H1 (cell line): ENCODE results near the gene PDE8A. TPM values are rescaled to one million over a fixed set of nuclear protein-coding genes. Genes with fewer than 3 reads are reported as not detected.

Experiments
- CTCF ChIA-PET: fragments of 300-600 bp; sonication (Branson Sonifier 250); formaldehyde crosslinking; loops from one replicate; lab custom pipeline; 2021; ENCODE audit not compliant: partially characterized antibody; lab: Charles Lee
- POLR2A ChIA-PET: fragments of 300-600 bp; sonication (Branson Sonifier 250); formaldehyde crosslinking; loops from one replicate; lab custom pipeline; 2021; ENCODE audit warnings: inconsistent platforms; ENCODE audit not compliant: partially characterized antibody; lab: Charles Lee
- DNase-seq, 2 experiments: peaks; one replicate each; pipeline versions ENCODE4 v3.0.0 to v3.0.0-alpha.2; 2010 to 2022; ENCODE audit warnings: low spot score in 2 of 2, low read depth in 1 of 2, mixed read lengths in 1 of 2
- FAIRE-seq: peaks from 2 replicates; lab custom pipeline; 2011; peaks lifted over from hg19 to GRCh38; lab: Jason Lieb, UNC
- H2AFZ ChIP-seq: 2 replicates; pipeline ENCODE4 v1.8.1; 2012; ENCODE audit warnings: low read length, inconsistent platforms
- H2AK5ac ChIP-seq: 2 replicates; pipeline ENCODE4 v1.6.1; 2013; ENCODE audit warnings: low read depth, low read length
- H2BK120ac ChIP-seq: replicated peaks from 2 replicates; pipeline ENCODE3; 2013; ENCODE audit warnings: low read depth, low read length, inconsistent platforms
- H2BK12ac ChIP-seq: 2 replicates; pipeline ENCODE4 v1.6.1; 2013; ENCODE audit warnings: low read depth, low read length
- H2BK15ac ChIP-seq: 2 replicates; pipeline ENCODE4 v1.6.1; 2013; ENCODE audit warnings: low read length
- H2BK20ac ChIP-seq: 2 replicates; pipeline ENCODE4 v1.6.1; 2013; ENCODE audit warnings: low read length
- H2BK5ac ChIP-seq: 2 replicates; pipeline ENCODE4 v1.6.1; 2013; ENCODE audit warnings: low read depth, low read length
- H3K14ac ChIP-seq: 2 replicates; pipeline ENCODE4 v1.6.1; 2013; ENCODE audit warnings: inconsistent platforms; ENCODE audit not compliant: insufficient read length
- H3K18ac ChIP-seq: 2 replicates; pipeline ENCODE4 v1.6.1; 2013; ENCODE audit warnings: low read length; ENCODE audit errors: extremely low read depth
- H3K23ac ChIP-seq: 2 replicates; pipeline ENCODE4 v1.6.1; 2013; ENCODE audit warnings: inconsistent platforms; ENCODE audit not compliant: insufficient read length
- H3K23me2 ChIP-seq: 2 replicates; pipeline ENCODE4 v1.6.1; 2013; ENCODE audit warnings: low read depth, low read length
- H3K27ac ChIP-seq: 2 replicates; pipeline ENCODE4 v1.6.1; 2011; ENCODE audit warnings: low read depth, low read length, inconsistent platforms
- H3K27me3 ChIP-seq, 4 experiments: replicated peaks in 1 of 4; 1 replicate in 1 of 4; 2 replicates in 3 of 4; pipeline versions ENCODE4 v1.6.1 to v1.8.1; 2011 to 2013; ENCODE audit warnings: low read length in 3 of 4, mild to moderate bottlenecking in 3 of 4, inconsistent platforms in 2 of 4, mixed read lengths in 2 of 4, moderate library complexity in 1 of 4; ENCODE audit not compliant: control insufficient read depth in 3 of 4, insufficient read depth in 3 of 4; ENCODE audit errors: extremely low read depth in 1 of 4
- H3K36me3 ChIP-seq, 4 experiments: 2 replicates each; pipeline versions ENCODE4 v1.6.1 to v1.8.1; 2011 to 2013; ENCODE audit warnings: mild to moderate bottlenecking in 4 of 4, low read length in 3 of 4, moderate library complexity in 2 of 4, control low read depth in 1 of 4, inconsistent platforms in 1 of 4; ENCODE audit not compliant: insufficient read depth in 4 of 4, control insufficient read depth in 2 of 4
- H3K4ac ChIP-seq: replicated peaks from 2 replicates; pipeline ENCODE3; 2013; ENCODE audit warnings: low read length, low read depth, mixed read lengths, inconsistent platforms; ENCODE audit not compliant: insufficient read length
- H3K4me1 ChIP-seq, 4 experiments: replicated peaks in 1 of 4; 1 replicate in 1 of 4; 2 replicates in 3 of 4; pipeline versions ENCODE4 v1.6.1 to v1.8.1; 2011 to 2013; ENCODE audit warnings: low read length in 3 of 4, inconsistent platforms in 2 of 4, mixed read lengths in 1 of 4; ENCODE audit not compliant: insufficient read depth in 4 of 4, control insufficient read depth in 3 of 4
- H3K4me2 ChIP-seq, 2 experiments: 2 replicates each; pipeline versions ENCODE4 v1.6.1 to v1.8.1; 2011 to 2013; ENCODE audit warnings: low read depth in 2 of 2, low read length in 2 of 2, control low read depth in 1 of 2, inconsistent platforms in 1 of 2, mild to moderate bottlenecking in 1 of 2; ENCODE audit not compliant: insufficient read depth in 1 of 2
- H3K4me3 ChIP-seq, 4 experiments: fragments of 200-600, 300-600 bp in 1 of 4; sonication (generic), shearing (Covaris generic), sonication (Bioruptor Twin) in 1 of 4; 2 replicates each; pipeline versions ENCODE4 v1.5.1 to v1.8.1; 2011 to 2016; ENCODE audit warnings: low read length in 4 of 4, low read depth in 3 of 4, control low read depth in 2 of 4, inconsistent platforms in 2 of 4, mild to moderate bottlenecking in 2 of 4, mixed read lengths in 1 of 4, moderate library complexity in 1 of 4; ENCODE audit not compliant: insufficient read depth in 2 of 4; ENCODE audit errors: extremely low read depth in 1 of 4
- H3K56ac ChIP-seq: replicated peaks from 2 replicates; pipeline ENCODE3; 2013; ENCODE audit warnings: low read depth, mild to moderate bottlenecking, mixed read lengths, low read length, inconsistent platforms; ENCODE audit not compliant: insufficient read length
- H3K79me1 ChIP-seq: 2 replicates; pipeline ENCODE4 v1.6.1; 2013; ENCODE audit warnings: low read depth, low read length, control low read depth
- H3K79me2 ChIP-seq, 2 experiments: 2 replicates each; pipeline versions ENCODE4 v1.6.1 to v1.8.1; 2012 to 2013; ENCODE audit warnings: low read length in 2 of 2, mild to moderate bottlenecking in 2 of 2, inconsistent platforms in 1 of 2; ENCODE audit not compliant: insufficient read depth in 2 of 2, control insufficient read depth in 1 of 2
- H3K9ac ChIP-seq, 4 experiments: replicated peaks in 1 of 4; 1 replicate in 1 of 4; 2 replicates in 3 of 4; pipeline versions ENCODE4 v1.6.1 to v1.8.1; 2011 to 2013; ENCODE audit warnings: low read depth in 3 of 4, low read length in 3 of 4, control low read depth in 2 of 4, mild to moderate bottlenecking in 2 of 4, moderate library complexity in 2 of 4, inconsistent platforms in 1 of 4; ENCODE audit errors: extremely low read depth in 1 of 4
- H3K9me3 ChIP-seq, 2 experiments: 2 replicates each; pipeline versions ENCODE4 v1.6.1 to v1.8.1; 2012 to 2013; ENCODE audit warnings: mild to moderate bottlenecking in 2 of 2, moderate library complexity in 2 of 2, control low read depth in 1 of 2, inconsistent platforms in 1 of 2, low read depth in 1 of 2, low read length in 1 of 2, mixed read lengths in 1 of 2; ENCODE audit not compliant: insufficient read depth in 2 of 2
- H4K20me1 ChIP-seq, 2 experiments: replicated peaks in 1 of 2; 2 replicates each; pipeline versions ENCODE3 to v1.8.1; 2011 to 2013; ENCODE audit warnings: inconsistent platforms in 2 of 2, low read length in 2 of 2, mild to moderate bottlenecking in 1 of 2; ENCODE audit not compliant: insufficient read depth in 2 of 2, control insufficient read depth in 1 of 2
- H4K5ac ChIP-seq: 2 replicates; pipeline ENCODE4 v1.6.1; 2013; ENCODE audit warnings: low read length, low read depth, mixed read lengths, inconsistent platforms; ENCODE audit not compliant: insufficient read length
- H4K8ac ChIP-seq: 2 replicates; pipeline ENCODE4 v1.8.0; 2013; ENCODE audit warnings: mild to moderate bottlenecking, moderate library complexity, low read length, inconsistent platforms; ENCODE audit not compliant: insufficient read depth; ENCODE audit errors: extremely low read depth
- H4K91ac ChIP-seq: replicated peaks from 2 replicates; pipeline ENCODE3; 2013; ENCODE audit warnings: low read length, mixed read lengths, inconsistent platforms; ENCODE audit not compliant: insufficient read length
- CHD2 ChIP-seq: IDR thresholded peaks from 2 replicates; pipeline ENCODE4 v1.6.1; 2012; ENCODE audit warnings: low read length, improper control_type of control experiment
- JUND ChIP-seq: IDR thresholded peaks from 2 replicates; pipeline ENCODE4 v1.6.1; 2011; ENCODE audit warnings: mild to moderate bottlenecking, improper control_type of control experiment, low read length
- WGBS, 2 experiments: shearing (Covaris generic) in 1 of 2; methylation state at CpG; one replicate each; pipeline versions ENCODE4 v1.1.6 to v1.1.7; 2013 to 2015; ENCODE audit warnings: low lambda C conversion rate in 2 of 2, mixed read lengths in 2 of 2, inconsistent platforms in 1 of 2, low coverage in 1 of 2, missing lambda C conversion rate in 1 of 2; ENCODE audit not compliant: insufficient replicate concordance in 2 of 2, insufficient coverage in 1 of 2, insufficient read length in 1 of 2; ENCODE audit errors: extremely low coverage in 1 of 2, missing lambda C conversion rate in 1 of 2; 5-methylcytosine and 5-hydroxymethylcytosine counted together
- polyA plus RNA-seq, 7 experiments: library from polyadenylated mRNA; depleted of rRNA in 3 of 7; stranded (reverse) in 5 of 7; unstranded in 2 of 7; fragments of >200 nt in 5 of 7; fragments of 200-250 nt in 2 of 7; gene quantifications; 1 replicate in 5 of 7; 2 replicates in 1 of 7; 4 replicates in 1 of 7; pipeline versions ENCODE4 v1.2.1 to v1.2.3, GENCODE V29; 2011 to 2013; ENCODE audit warnings: missing spikeins in 2 of 7, mixed read lengths in 2 of 7
- total RNA-seq: library from RNA; stranded (reverse); fragmentation: NEBNext Ultra II Directional; extraction: Animal tissue kit (Norgen Biotek cat#: 25700); gene quantifications from 2 replicates; pipeline ENCODE4 v1.2.1, GENCODE V29; 2021

Gene PDE8A
- total and polyA plus RNA-seq, 2 of the 8 experiments (the other 6 are each of a cell fraction or from before 2014, with no cell fraction given), result 6.9 to 7.8 TPM

DNA sequence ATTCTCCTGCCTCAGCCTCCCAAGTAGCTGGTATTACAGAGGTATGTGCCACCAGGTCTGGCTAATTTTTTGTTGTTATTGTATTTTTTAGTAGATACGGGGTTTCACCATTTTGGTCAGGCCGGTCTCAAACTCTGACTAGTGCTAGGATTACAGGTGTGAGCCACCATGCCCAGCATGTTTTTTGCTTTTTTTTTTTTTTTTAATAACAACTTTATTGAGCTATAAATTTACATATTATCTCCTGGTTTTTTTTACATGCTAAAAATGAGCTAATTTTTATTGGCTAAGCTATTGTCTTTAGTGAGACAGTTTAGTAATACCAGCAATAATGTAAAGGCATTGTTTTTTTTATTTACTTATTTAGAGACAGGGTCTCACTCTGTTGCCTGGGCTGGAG is 105.2 kb downstream of the PDE8A start:
- TF ChIP-seq JUND, result no peak
- TF ChIP-seq CHD2, result no peak
- no peak overlapping the region for H2BK12ac ChIP-seq
- H3K4me1 ChIP-seq, result peaks cover 0 to 2% (median under 1%) of the 10 kb centered on the region in 4 experiments; a peak in 2 of 7 replicates
- H2AFZ ChIP-seq, result no peak overlapping the region
- H3K36me3 ChIP-seq, result no peaks in the 10 kb centered on the region; a peak in 1 of 8 replicates
- H4K5ac ChIP-seq, result no peak overlapping the region
- H2BK5ac ChIP-seq, result no peak overlapping the region
- 0 out of 4 replicates have a peak, but pooled peaks cover 0 to 2% of the 10 kb centered on the region in 2 experiments for H3K9me3 ChIP-seq
- no peak overlapping the region for H2BK120ac ChIP-seq
- no peak overlapping the region for H3K4me2 ChIP-seq
- no peak overlapping the region for H3K4me3 ChIP-seq
- POLR2A ChIA-PET, result interaction anchor here (0.7 kb wide), 1 partner anchor 86 kb away, joined by 4 read pairs; no protein-coding TSS in a partner anchor
- H2AK5ac ChIP-seq, result no peak overlapping the region
- H3K23me2 ChIP-seq, result no peaks in the 10 kb centered on the region
- H3K27ac ChIP-seq, result no peak overlapping the region
- DNase-seq, result no peak
- no peaks in the 10 kb centered on the region for H4K20me1 ChIP-seq
- H3K18ac ChIP-seq, result no peak overlapping the region
- no peak overlapping the region for H3K4ac ChIP-seq
- no peak overlapping the region for H3K14ac ChIP-seq
- H3K56ac ChIP-seq, result no peak overlapping the region
- H3K23ac ChIP-seq, result no peak overlapping the region
- no peak overlapping the region for H2BK15ac ChIP-seq
- H4K91ac ChIP-seq, result no peak overlapping the region
- H3K27me3 ChIP-seq, result no peaks in the 10 kb centered on the region
- H3K79me1 ChIP-seq, result no peaks in the 10 kb centered on the region
- no peak for FAIRE-seq
- CTCF ChIA-PET, result interaction anchor here (0.6 to 1.7 kb wide), 3 partner anchors 10 to 990 kb away, joined by 3 read pairs; no protein-coding TSS in a partner anchor
- no peak overlapping the region for H3K9ac ChIP-seq
- H2BK20ac ChIP-seq, result no peak overlapping the region
- no peaks in the 10 kb centered on the region for H3K79me2 ChIP-seq
- no peak overlapping the region for H4K8ac ChIP-seq
- 79% methylated on average over 2 of the region's 2 CpGs; no CpG with 5 or more reads in 1 of the 2 experiments for WGBS, 2 experiments
